ENCODE data around the gene DNAI4.

DNAI4 gene

GRCh38 chr1:66773227-66773626 is 151.4 kb downstream of the DNAI4 start:
- TF ChIP-seq POLR2A (IDR thresholded peaks at IDR 0.05; ENCODE audit: low read depth, low read length) = no peak
- no peak for DNase-seq (ENCODE audit: insufficient read length, low spot score)
- no peak for FAIRE-seq

- TF ChIP-seq POLR2A (IDR thresholded peaks at IDR 0.05; ENCODE audit: low read depth, low read length) = no peak
- DNase-seq (ENCODE audit: insufficient read length, low spot score) (no peak), FAIRE-seq (peak; percentile 50)
These were observed 154.0 kb downstream of the DNAI4 start for GRCh38 chr1:66770694-66771093.

GRCh38 chr1:66770240-66770639 is 154.4 kb downstream of the DNAI4 start:
- TF ChIP-seq POLR2A (IDR thresholded peaks at IDR 0.05; ENCODE audit: low read depth, low read length) = no peak
- DNase-seq (ENCODE audit: insufficient read length, low spot score) = no peak
- no peak for FAIRE-seq

GRCh38 chr1:66769512-66770229 is 155.0 kb downstream of the DNAI4 start:
- DNase-seq (ENCODE audit: insufficient read length, low spot score) (no peak), FAIRE-seq (no peak)
- no peak for TF ChIP-seq POLR2A (IDR thresholded peaks at IDR 0.05; ENCODE audit: low read depth, low read length)

GRCh38 chr1:66768965-66769364 is 155.7 kb downstream of the DNAI4 start:
- TF ChIP-seq POLR2A (IDR thresholded peaks at IDR 0.05; ENCODE audit: low read depth, low read length) = no peak
- FAIRE-seq (no peak), DNase-seq (ENCODE audit: insufficient read length, low spot score) (no peak)

GRCh38 chr1:66767626-66768025 is 157.0 kb downstream of the DNAI4 start:
- FAIRE-seq = no peak
- no peak for TF ChIP-seq POLR2A (IDR thresholded peaks at IDR 0.05; ENCODE audit: low read depth, low read length)
- no peak for DNase-seq (ENCODE audit: insufficient read length, low spot score)

GRCh38 chr1:66764994-66765578 is 159.6 kb downstream of the DNAI4 start:
- FAIRE-seq = peak; percentile 78
- no peak for TF ChIP-seq POLR2A (IDR thresholded peaks at IDR 0.05; ENCODE audit: low read depth, low read length)
- no peak for DNase-seq (ENCODE audit: insufficient read length, low spot score)
